Middle frontal gyrus (tissue), 1 donor: ENCODE measurements around the gene TMEM39A.

ENCODE experiments used
- DNase-seq: peaks from one replicate; pipeline ENCODE4 v3.0.0-alpha.2; 2015; ENCODE audit warnings: low spot score; ENCODE audit errors: extremely low spot score

The TMEM39A gene

GRCh38 chr3:119463171-119464169, at the start of gene TMEM39A:
Gene TMEM39A, minus strand, starts transcription at chr3:119463615. Its CDS starts 1,541 bp downstream, at chr3:119462074.
- DNase-seq: peak; percentile 99

GRCh38 chr3:119510690-119511089, 47.3 kb upstream of the TMEM39A start:
- DNase-seq: no peak

GRCh38 chr3:119508172-119508845, 44.9 kb upstream of the TMEM39A start:
- no peak for DNase-seq

GRCh38 chr3:119507404-119507803, 44.0 kb upstream of the TMEM39A start:
- DNase-seq: no peak

- DNase-seq: no peak
Observed at GRCh38 chr3:119506631-119507030, 43.2 kb upstream of the TMEM39A start.

- DNase-seq: no peak
Observed at GRCh38 chr3:119500901-119501300, 37.5 kb upstream of the TMEM39A start.

GRCh38 chr3:119500265-119500664, 36.9 kb upstream of the TMEM39A start:
- DNase-seq: no peak

- peak; percentile 96 for DNase-seq
Observed at GRCh38 chr3:119498186-119499011, 35.0 kb upstream of the TMEM39A start, which contains the start of gene TIMMDC1. Gene TIMMDC1, plus strand, starts transcription at chr3:119498547. Its CDS starts 187 bp downstream, at chr3:119498734.

GRCh38 chr3:119497820-119498185, 34.4 kb upstream of the TMEM39A start:
- no peak for DNase-seq

GRCh38 chr3:119494597-119494996, 31.2 kb upstream of the TMEM39A start:
- DNase-seq: no peak

GRCh38 chr3:119492810-119493209, 29.4 kb upstream of the TMEM39A start:
- no peak for DNase-seq

- DNase-seq: no peak
Observed at GRCh38 chr3:119492128-119492527, 28.7 kb upstream of the TMEM39A start.

GRCh38 chr3:119490153-119490552, 26.7 kb upstream of the TMEM39A start:
- no peak for DNase-seq

GRCh38 chr3:119485563-119485962, 22.1 kb upstream of the TMEM39A start:
- no peak for DNase-seq

GRCh38 chr3:119483101-119483500, 19.7 kb upstream of the TMEM39A start:
- DNase-seq: no peak

- DNase-seq: no peak
Observed at GRCh38 chr3:119481079-119481478, 17.7 kb upstream of the TMEM39A start.

GRCh38 chr3:119470866-119471265, 7.5 kb upstream of the TMEM39A start:
- no peak for DNase-seq

GRCh38 chr3:119469418-119470189, 6.2 kb upstream of the TMEM39A start:
- DNase-seq: no peak

GRCh38 chr3:119468041-119468440, 4.6 kb upstream of the TMEM39A start:
- DNase-seq: no peak

- DNase-seq: no peak
Observed at GRCh38 chr3:119457246-119457645, 6.2 kb downstream of the TMEM39A start.

- DNase-seq: no peak
Observed at GRCh38 chr3:119456469-119456868, 6.9 kb downstream of the TMEM39A start.
